ENCODE measurements around the gene IGFBP2.

The IGFBP2 gene

DNA sequence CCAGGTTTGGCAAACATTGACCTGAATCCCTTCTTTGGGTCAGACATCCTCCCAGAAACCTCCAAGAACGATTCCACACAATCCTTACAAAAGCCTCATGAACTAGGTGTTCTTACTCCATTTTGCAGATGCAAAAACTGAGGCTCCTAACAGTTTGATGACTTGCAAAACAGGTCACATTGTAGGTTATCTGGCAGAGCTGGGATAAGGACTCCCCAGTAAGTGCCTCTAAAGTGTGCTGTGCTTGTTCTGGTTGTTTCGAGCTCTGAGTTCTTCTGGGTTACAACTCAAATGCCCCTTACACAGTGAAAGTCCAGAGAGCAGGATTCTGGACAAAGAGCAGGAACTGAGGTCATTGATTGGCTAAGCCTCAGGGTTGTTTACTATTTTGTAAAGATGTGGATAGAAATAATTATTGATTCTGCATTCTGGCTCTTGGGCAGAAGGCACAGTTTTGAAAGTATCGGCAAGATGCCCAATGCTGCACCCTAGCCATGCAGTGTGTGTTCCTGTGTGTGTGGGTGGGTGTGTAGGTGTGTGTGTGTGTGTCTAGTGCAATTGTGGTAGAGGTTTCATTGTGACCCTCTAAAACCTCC, 17.0 kb upstream of the IGFBP2 start:
- FAIRE-seq = no peak

DNA sequence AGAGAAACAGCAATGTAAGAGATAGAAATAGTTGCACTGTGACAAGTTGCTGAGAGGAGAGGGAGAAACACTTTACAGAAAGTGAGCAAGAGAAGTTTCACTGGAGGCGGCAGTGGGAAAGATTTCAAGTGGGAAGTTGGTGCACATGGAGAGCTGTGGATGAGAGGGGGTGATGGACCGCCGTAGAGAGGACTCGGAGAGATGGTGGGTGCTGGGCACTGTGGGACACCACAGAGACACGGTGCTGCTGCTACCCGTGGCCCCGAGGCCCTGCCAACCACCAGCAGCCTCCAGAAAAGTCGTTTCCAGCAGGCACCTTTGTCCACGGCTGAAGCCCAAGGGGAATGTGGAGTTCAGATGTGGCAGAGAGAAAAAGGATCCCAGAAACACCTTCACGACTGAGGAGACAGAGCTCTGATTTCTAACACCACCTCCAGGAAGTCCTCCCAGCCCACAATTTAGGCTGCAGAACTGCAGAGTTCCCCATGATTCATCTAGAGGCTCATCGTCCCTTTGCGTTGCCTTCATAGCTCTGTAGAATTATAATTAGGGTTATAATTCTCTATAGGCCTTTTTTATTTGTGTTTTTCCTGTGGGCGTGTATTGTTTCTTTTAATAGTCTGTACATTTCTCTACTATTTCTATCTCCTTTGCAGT, 15.9 kb upstream of the IGFBP2 start:
- no peak for FAIRE-seq

- FAIRE-seq = no peak
These were observed 14.4 kb upstream of the IGFBP2 start for GRCh38 chr2:216618785-216619184.

- FAIRE-seq = no peak
These were observed 13.5 kb upstream of the IGFBP2 start for GRCh38 chr2:216619411-216620393.

DNA sequence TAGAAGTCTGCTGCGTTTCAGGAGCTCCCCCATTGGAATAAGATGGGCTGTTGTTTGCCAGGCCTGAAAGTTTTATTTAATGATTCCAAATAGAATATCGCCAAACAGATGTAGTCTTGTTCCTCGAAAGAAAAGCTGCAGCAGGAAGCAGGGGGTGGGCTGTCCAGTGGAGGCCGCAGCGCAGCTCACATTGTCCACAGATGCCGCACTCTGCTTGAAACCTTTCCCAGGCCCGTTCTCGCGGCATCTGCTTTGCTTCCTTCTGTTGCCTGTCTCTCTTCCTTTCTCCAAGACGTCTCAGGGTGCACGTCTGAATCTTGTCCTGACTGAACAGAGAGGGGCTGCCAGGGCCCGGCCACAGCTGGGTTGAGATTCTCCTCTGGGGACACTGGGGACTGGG, 12.4 kb upstream of the IGFBP2 start:
- FAIRE-seq = no peak

- no peak for FAIRE-seq
These were observed 11.9 kb upstream of the IGFBP2 start for GRCh38 chr2:216621292-216621691.

GRCh38 chr2:216622526-216622925, 10.7 kb upstream of the IGFBP2 start:
- no peak for FAIRE-seq

DNA sequence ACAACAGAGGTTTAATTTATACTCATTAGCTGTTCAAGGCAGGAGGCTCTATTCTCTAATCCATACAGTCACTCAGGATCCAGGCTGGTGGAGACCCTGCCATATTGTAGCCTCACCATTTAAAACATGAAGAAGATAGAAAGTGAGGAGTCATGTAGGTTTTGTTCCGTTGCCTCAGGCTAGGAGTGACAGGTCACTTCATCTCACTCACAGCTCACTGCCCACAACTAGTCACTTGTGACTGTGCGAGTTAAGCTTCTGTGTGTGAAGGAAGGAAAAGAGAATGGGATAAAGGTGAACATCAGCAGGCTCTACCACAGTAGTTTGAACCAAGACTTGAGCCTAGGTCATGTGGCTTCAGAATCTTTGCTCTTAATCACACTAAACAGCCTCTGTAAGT, 9.0 kb upstream of the IGFBP2 start:
- no peak for FAIRE-seq

GRCh38 chr2:216626168-216626874, 6.9 kb upstream of the IGFBP2 start:
- FAIRE-seq = no peak

GRCh38 chr2:216626875-216627245, 6.4 kb upstream of the IGFBP2 start:
- no peak for FAIRE-seq

GRCh38 chr2:216629784-216630183, 3.4 kb upstream of the IGFBP2 start:
- no peak for FAIRE-seq

DNA sequence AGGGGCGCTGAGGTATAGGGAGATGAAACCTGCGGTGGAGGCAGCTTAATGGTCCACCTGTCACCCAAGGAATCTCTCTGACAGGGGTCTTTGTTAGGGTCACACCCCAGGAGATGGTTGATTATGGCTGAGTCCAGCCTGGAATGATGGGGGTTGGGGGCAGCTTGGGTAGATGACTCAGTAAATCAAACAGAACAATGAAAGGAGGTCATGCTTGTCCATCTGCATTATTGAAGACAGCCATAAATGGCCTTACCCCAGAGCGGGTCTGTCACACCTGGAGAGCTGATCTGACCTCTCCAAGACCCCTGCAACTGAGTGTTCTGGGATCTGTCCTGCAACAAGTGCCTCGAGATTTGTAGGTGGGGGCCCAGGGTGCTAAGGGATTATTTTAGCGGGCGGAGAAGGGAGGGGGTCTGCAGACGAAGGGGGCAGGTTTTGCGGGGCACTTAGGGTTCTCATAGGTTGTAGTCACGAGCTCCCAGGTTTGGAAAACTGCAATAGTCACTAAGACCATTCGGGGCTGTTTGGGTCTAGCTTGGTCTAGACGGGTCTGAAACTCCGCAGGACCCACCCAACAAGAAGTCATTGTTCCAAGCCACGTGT, 771 bp upstream of the IGFBP2 start:
- FAIRE-seq = no peak

GRCh38 chr2:216633616-216634369, 573 bp downstream of the IGFBP2 start:
- no peak for FAIRE-seq

- no peak for FAIRE-seq
These were observed 1.3 kb downstream of the IGFBP2 start for GRCh38 chr2:216634370-216635148.

- FAIRE-seq = no peak
These were observed 2.0 kb downstream of the IGFBP2 start for GRCh38 chr2:216635171-216635570.

DNA sequence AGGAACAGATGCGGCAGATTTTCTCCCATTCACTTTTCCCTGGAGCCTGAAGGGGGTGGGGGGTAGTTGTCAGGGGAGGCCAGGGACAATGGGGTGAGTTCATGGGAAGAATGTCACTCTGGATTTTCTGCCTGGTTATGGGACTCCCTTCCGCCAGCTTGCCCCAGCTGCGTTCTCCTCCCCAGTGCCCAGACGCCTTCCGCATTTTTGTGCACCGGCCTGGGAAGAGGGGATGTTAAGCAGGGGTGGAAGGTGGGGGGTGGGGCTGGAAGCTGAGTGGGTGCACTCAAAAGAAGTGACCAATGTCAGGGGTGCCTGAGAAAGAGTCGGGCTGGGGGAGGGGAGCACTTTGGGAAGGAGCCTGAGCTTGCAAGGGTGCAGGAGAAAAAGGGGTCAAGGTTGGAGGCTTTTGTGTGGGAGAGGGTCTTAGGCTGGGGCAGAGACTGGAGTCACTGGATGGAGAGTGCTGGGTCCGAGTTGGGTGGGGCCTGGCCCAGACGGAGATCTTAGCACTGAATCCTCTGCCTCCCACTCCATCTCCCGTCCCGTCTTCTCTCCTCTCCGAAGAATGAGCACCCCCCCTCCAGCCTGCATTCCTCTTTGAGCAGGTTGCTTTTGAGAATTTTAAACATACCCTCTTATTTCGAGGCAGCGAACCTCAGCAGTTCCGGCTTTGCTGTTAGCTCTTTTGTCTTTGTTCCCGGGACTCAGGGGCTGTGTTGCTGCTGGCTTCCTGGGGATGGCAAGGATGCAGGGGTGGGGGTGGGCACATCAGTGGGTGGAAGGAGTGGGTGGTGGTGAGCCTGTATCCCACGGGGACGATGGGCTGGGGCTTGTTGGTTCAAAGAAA, 2.7 kb downstream of the IGFBP2 start:
- no peak for FAIRE-seq

GRCh38 chr2:216636551-216637450, 3.6 kb downstream of the IGFBP2 start:
- no peak for FAIRE-seq

DNA sequence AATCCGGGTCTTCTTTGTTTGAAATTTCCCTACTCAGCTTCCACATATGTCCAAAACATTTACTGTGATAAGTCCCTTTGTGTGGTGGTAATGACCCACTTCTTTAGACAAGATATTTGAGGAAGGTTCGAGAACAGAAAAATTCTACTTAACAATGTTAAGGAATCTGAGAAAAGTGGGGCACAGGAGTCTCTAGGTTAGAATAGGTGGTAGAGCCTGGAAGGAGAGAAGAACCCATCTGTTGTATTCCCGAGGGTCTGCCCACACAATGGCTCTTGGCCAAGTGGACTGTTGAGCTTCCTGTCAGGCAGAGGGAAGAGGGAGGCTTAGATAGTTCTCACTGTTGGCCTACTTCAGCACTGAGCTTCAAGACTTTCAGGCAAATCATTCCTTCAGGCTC, 4.3 kb downstream of the IGFBP2 start:
- FAIRE-seq = no peak
